ENCODE results near the gene CASKIN2. TPM values are rescaled to one million over a fixed set of nuclear protein-coding genes. Genes with fewer than 3 reads are reported as not detected.

The CASKIN2 gene
- polyA plus RNA-seq, 3 donors, result 0.33 TPM; not detected in 2

GRCh38 chr17:75558666-75559530 is 43.6 kb upstream of the CASKIN2 start:
- Mint-ChIP-seq H3K4me1 (no peaks in the 10 kb centered on the region), H3K27me3 (ENCODE audit: low read depth in 3 of 3) (peaks cover 0 to 5% (median 0%) of the 10 kb centered on the region in 3 donors), H3K36me3 (no peaks in the 10 kb centered on the region), H3K27ac (peak overlapping the region in 1 of 7 donors; percentile 35), H3K4me3 (no peak overlapping the region), H3K9me3 (peaks cover 0 to 6% (median 0%) of the 10 kb centered on the region in 7 donors)
- no peak overlapping the region for H2AFZ ChIP-seq (ENCODE audit: insufficient read depth, low read depth, low read length, poor library complexity, severe bottlenecking)
- H3K79me2 ChIP-seq (ENCODE audit: insufficient read depth, low read length), result no peaks in the 10 kb centered on the region
- TF ChIP-seq CTCF (IDR thresholded peaks at IDR 0.05), result no peak
- no peak overlapping the region for H3K4me2 ChIP-seq (replicated peaks; ENCODE audit: extremely low read depth, low read length, poor library complexity, severe bottlenecking)
- H3K9me3 ChIP-seq (replicated peaks in 1 of 2; ENCODE audit: control insufficient read depth in 1 of 2, insufficient read depth in 1 of 2, low read length in 2 of 2), result no peaks in the 10 kb centered on the region
- no peaks in the 10 kb centered on the region for H3K27me3 ChIP-seq (ENCODE audit: control insufficient read depth in 2 of 2, insufficient read depth in 2 of 2, low read length in 2 of 2)
- no peaks in the 10 kb centered on the region for H4K20me1 ChIP-seq (ENCODE audit: insufficient read depth, low read length)
- intact Hi-C loops (cut with micrococcal nuclease), result no loop called here
- no peak overlapping the region for H3K27ac ChIP-seq (ENCODE audit: low read depth in 1 of 2, low read length in 2 of 2)
- WGBS (ENCODE audit: insufficient coverage), result 98% methylated on average over 21 of the region's 38 CpGs
- no peaks in the 10 kb centered on the region for H3K4me1 ChIP-seq (ENCODE audit: control insufficient read depth in 1 of 2, insufficient read depth in 2 of 2, low read length in 2 of 2)
- no peaks in the 10 kb centered on the region for H3K36me3 ChIP-seq (replicated peaks in 1 of 2; ENCODE audit: control insufficient read depth in 1 of 2, insufficient read depth in 2 of 2, low read length in 2 of 2)
- DNase-seq, result no peak
- H3K4me3 ChIP-seq (replicated peaks in 1 of 3; ENCODE audit: low read depth in 2 of 3, low read length in 3 of 3), result no peak overlapping the region
- no peak overlapping the region for H3K9ac ChIP-seq (ENCODE audit: insufficient read depth, low read length, poor library complexity, severe bottlenecking)

- TF ChIP-seq CTCF (IDR thresholded peaks at IDR 0.05), result no peak
- Histone ChIP-seq H3K36me3 (replicated peaks in 1 of 2; ENCODE audit: control insufficient read depth in 1 of 2, insufficient read depth in 2 of 2, low read length in 2 of 2) (no peaks in the 10 kb centered on the region), H3K4me2 (replicated peaks; ENCODE audit: extremely low read depth, low read length, poor library complexity, severe bottlenecking) (no peak overlapping the region), H4K20me1 (ENCODE audit: insufficient read depth, low read length) (no peaks in the 10 kb centered on the region), H3K79me2 (ENCODE audit: insufficient read depth, low read length) (no peaks in the 10 kb centered on the region), H3K9ac (ENCODE audit: insufficient read depth, low read length, poor library complexity, severe bottlenecking) (no peak overlapping the region), H3K27ac (ENCODE audit: low read depth in 1 of 2, low read length in 2 of 2) (no peak overlapping the region), H3K27me3 (ENCODE audit: control insufficient read depth in 2 of 2, insufficient read depth in 2 of 2, low read length in 2 of 2) (no peaks in the 10 kb centered on the region), H3K9me3 (replicated peaks in 1 of 2; ENCODE audit: control insufficient read depth in 1 of 2, insufficient read depth in 1 of 2, low read length in 2 of 2) (no peaks in the 10 kb centered on the region), H3K4me3 (replicated peaks in 1 of 3; ENCODE audit: low read depth in 2 of 3, low read length in 3 of 3) (no peak overlapping the region), H3K4me1 (ENCODE audit: control insufficient read depth in 1 of 2, insufficient read depth in 2 of 2, low read length in 2 of 2) (no peaks in the 10 kb centered on the region), H2AFZ (ENCODE audit: insufficient read depth, low read depth, low read length, poor library complexity, severe bottlenecking) (no peak overlapping the region)
- H3K4me1 Mint-ChIP-seq, result no peaks in the 10 kb centered on the region
- no peak overlapping the region for H3K27ac Mint-ChIP-seq
- intact Hi-C loops (cut with micrococcal nuclease), result no loop called here
- H3K9me3 Mint-ChIP-seq, result peaks cover 0 to 6% (median 0%) of the 10 kb centered on the region in 7 donors
- no peaks in the 10 kb centered on the region for H3K36me3 Mint-ChIP-seq
- 98% methylated on average over 9 of the region's 18 CpGs for WGBS (ENCODE audit: insufficient coverage)
- H3K4me3 Mint-ChIP-seq, result no peak overlapping the region
- no peak for DNase-seq
- H3K27me3 Mint-ChIP-seq (ENCODE audit: low read depth in 3 of 3), result peaks cover 0 to 5% (median 0%) of the 10 kb centered on the region in 3 donors
These were observed 42.7 kb upstream of the CASKIN2 start for GRCh38 chr17:75557852-75558665.

Measured in CD14-positive monocyte (primary cell).